H1 (cell line): ENCODE data around the gene ERO1B. TPM values are rescaled to one million over a fixed set of nuclear protein-coding genes. Genes with fewer than 3 reads are reported as not detected.

ENCODE experiments used
- CREB1 ChIP-seq: IDR thresholded peaks from 2 replicates; pipeline ENCODE4 v1.6.1; 2012; ENCODE audit warnings: inconsistent platforms
- SUZ12 ChIP-seq: fragments of 200-600 bp; sonication (generic); IDR thresholded peaks from 2 replicates; pipeline ENCODE4 v1.6.1; 2012; ENCODE audit warnings: mild to moderate bottlenecking, inconsistent platforms, low read length, moderate library complexity, mixed read lengths
- polyA plus RNA-seq, 7 experiments: library from polyadenylated mRNA; depleted of rRNA in 3 of 7; stranded (reverse) in 5 of 7; unstranded in 2 of 7; fragments of >200 nt in 5 of 7; fragments of 200-250 nt in 2 of 7; gene quantifications; 1 replicate in 5 of 7; 2 replicates in 1 of 7; 4 replicates in 1 of 7; pipeline versions ENCODE4 v1.2.1 to v1.2.3, GENCODE V29; 2011 to 2013; ENCODE audit warnings: missing spikeins in 2 of 7, mixed read lengths in 2 of 7
- total RNA-seq: library from RNA; stranded (reverse); fragmentation: NEBNext Ultra II Directional; extraction: Animal tissue kit (Norgen Biotek cat#: 25700); gene quantifications from 2 replicates; pipeline ENCODE4 v1.2.1, GENCODE V29; 2021

ERO1B gene
- total and polyA plus RNA-seq, 2 of the 8 experiments (the other 6 are each of a cell fraction or from before 2014, with no cell fraction given), result 0.74 to 5.6 TPM

GRCh38 chr1:236251587-236251986 lies 30.2 kb downstream of the ERO1B start (continued):
- TF ChIP-seq CREB1 (no peak), SUZ12 (no peak)
